SU-DHL-6 (cell line): Measurements from ENCODE around the gene PLXND1.

Source experiments
- CTCF ChIP-seq: fragments of 200-600 bp; sonication (generic); IDR thresholded peaks from one replicate; pipeline ENCODE4 v1.5.1; 2017; ENCODE audit warnings: antibody characterized with exemption, mild to moderate bottlenecking, low read length, moderate library complexity; ENCODE audit not compliant: insufficient read depth, poor library complexity, severe bottlenecking
- EZH2phosphoT487 ChIP-seq: fragments of 200-600 bp; sonication (generic), shearing (Covaris generic); conservative IDR thresholded peaks from 2 replicates; pipeline ENCODE4 v1.6.1; 2018; ENCODE audit warnings: mild to moderate bottlenecking, antibody characterized with exemption, low read length, moderate library complexity, mixed read lengths

GRCh38 chr3:129547241-129547640 lies 59.2 kb downstream of the PLXND1 start:
- no peak for TF ChIP-seq CTCF
- no peak for TF ChIP-seq EZH2phosphoT487
